T follicular helper cell (primary cell): ENCODE measurements around the gene IKZF3.
"Not testable (repeated sequence)": the region's sequence is repeated elsewhere in the genome, so short reads cannot be mapped to it uniquely, and the experiment has no call there.

Source experiments
- DNase-seq: peaks from one replicate; pipeline ENCODE4 v3.0.0-alpha.2; 2020; ENCODE audit warnings: low read depth

Gene IKZF3

DNA sequence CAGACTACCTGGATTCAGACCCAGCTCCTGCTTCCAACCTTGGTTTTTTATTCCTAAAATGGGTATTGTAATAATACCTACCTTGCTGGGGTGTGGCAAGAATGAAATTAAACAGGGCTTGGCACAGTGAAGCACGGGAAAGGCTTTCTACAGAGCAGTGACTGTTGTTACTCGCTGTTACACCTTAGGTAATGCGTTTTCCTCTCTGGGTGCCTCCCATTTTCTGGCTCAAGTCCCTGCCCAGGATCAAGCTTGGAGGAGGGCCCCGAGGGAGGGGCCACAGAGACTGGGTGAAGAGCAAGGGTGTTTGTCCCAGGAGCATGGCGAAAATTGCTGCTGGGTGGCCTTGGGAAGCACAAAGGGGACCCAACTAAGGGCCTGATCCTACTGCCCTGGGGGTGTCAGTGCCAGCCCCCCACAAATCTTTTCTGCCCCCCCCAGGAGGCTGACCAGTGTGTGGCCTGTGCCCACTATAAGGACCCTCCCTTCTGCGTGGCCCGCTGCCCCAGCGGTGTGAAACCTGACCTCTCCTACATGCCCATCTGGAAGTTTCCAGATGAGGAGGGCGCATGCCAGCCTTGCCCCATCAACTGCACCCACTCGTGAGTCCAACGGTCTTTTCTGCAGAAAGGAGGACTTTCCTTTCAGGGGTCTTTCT lies 147.1 kb downstream of the IKZF3 start:
- DNase-seq: no peak

DNA sequence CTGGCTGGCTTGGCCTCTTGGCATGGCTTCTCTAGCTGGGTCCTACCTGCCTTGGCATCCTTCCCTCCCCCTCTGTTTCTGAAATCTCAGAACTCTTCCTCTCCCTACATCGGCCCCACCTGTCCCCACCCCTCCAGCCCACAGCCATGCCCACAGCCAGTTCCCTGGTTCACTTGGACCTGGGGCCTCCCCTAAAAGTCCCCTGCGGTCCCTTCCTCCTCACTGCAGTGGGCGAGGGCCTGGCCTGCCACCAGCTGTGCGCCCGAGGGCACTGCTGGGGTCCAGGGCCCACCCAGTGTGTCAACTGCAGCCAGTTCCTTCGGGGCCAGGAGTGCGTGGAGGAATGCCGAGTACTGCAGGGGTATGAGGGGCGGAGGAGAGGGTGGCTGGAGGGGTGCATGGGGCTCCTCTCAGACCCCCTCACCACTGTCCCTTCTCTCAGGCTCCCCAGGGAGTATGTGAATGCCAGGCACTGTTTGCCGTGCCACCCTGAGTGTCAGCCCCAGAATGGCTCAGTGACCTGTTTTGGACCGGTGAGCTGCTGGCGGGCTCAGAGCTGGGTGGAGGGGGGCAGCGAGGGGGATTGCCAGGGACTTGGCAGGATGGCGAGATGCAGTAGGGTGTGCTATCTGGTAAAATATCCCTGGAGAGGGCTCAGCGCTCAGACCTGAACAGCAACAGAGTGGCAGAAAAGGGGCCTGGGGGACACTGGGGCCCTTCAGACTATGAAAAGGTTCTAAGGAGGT lies 147.9 kb downstream of the IKZF3 start:
- DNase-seq: no peak

DNA sequence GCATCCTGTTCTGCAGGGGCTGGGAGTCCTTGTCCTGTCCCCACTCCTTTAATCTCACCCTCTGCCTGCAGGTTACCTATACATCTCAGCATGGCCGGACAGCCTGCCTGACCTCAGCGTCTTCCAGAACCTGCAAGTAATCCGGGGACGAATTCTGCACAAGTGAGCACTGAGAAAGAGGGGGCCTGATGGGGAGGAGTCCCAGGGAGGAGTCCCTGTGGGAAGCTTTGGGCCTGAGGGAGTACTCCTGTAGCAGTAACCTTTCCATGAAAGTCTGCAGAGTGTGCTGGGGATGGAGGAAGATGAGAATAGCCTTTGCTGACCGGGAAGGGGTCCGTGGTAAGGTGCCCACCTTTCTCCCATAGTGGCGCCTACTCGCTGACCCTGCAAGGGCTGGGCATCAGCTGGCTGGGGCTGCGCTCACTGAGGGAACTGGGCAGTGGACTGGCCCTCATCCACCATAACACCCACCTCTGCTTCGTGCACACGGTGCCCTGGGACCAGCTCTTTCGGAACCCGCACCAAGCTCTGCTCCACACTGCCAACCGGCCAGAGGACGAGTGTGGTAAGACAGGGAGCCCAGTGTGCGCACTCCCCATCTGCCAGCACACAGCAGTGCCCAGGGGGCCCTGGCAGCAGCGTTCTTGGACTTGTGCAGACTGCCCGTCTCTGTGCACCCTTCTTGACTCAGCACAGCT lies 148.6 kb downstream of the IKZF3 start:
- DNase-seq: no peak

DNA sequence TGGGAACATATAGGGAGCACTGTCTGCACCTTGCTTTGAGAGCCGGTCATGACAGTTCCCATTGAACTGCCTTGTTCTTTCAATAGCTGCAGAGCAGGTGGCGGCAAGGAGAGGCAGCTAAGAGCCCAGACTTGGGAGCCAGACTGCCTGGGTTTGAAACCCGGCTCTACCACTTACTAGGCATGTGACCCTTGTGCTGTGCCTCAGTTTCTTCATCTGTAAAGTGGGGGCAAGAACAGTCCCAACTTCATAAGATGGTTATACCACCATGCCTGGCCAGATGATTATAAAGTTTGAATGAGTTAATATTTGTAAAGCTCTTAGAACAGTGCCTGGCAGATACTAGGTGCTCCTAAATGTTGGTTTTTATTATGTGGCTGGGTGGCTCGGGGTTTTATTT lies 149.9 kb downstream of the IKZF3 start:
- DNase-seq: no peak

DNA sequence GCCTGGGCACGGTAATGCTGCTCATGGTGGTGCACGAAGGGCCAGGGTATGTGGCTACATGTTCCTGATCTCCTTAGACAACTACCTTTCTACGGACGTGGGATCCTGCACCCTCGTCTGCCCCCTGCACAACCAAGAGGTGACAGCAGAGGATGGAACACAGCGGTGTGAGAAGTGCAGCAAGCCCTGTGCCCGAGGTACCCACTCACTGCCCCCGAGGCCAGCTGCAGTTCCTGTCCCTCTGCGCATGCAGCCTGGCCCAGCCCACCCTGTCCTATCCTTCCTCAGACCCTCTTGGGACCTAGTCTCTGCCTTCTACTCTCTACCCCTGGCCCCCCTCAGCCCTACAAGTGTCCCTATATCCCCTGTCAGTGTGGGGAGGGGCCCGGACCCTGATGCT lies 152.3 kb downstream of the IKZF3 start:
- no peak for DNase-seq

DNA sequence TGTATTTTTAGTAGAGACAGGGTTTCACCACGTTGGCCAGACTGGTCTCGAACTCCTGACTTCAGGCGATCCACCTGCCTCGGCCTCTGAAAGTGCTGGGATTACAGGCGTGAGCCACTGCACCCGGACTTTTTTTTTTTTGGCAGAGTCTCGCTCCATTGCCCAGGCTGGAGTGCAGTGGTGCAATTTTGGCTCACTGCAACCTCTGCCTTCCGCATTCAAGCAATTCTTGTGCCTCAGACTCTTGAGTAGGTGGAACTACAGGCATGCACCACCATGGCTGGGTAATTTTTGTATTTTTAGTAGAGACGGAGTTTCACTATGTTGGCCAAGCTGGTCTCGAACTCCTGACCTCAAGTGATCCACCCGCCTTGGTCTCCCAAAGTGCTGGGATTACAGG lies 153.0 kb downstream of the IKZF3 start:
- not testable (repeated sequence) for DNase-seq

DNA sequence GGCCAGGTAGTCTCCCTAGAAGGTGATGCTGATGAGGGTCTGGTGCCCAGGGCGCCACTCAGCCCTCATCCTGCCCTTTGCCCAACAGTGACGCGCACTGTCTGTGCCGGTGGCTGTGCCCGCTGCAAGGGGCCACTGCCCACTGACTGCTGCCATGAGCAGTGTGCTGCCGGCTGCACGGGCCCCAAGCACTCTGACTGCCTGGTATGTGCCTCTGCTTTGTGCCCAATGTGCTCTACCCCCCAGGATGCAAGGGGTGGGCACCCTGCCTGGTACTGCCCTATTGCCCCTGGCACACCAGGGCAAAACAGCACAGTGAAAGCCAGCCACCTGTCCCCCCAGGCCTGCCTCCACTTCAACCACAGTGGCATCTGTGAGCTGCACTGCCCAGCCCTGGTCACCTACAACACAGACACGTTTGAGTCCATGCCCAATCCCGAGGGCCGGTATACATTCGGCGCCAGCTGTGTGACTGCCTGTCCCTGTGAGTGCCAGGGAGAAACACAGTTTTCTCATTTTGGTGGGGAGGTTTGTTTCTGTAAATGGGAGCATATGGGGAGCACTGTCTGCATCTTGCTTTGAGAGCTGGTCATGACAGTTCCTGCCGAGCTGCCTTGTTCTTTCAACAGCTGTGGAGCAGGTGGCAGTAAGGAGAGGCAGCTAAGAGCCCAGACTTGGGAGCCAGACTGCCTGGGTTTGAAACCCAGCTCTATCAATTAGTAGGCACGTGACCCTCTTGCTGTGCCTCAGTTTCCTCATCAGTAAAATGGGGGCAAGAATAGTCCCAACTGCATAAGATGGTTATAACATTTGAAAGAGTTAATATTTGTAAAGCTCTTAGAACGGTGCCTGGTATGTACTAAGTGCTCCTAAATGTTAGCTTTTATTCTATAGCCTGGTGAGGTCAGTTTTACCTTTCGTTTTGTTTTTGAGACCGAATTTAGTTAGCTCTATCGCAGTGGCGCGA lies 153.8 kb downstream of the IKZF3 start:
- no peak for DNase-seq

DNA sequence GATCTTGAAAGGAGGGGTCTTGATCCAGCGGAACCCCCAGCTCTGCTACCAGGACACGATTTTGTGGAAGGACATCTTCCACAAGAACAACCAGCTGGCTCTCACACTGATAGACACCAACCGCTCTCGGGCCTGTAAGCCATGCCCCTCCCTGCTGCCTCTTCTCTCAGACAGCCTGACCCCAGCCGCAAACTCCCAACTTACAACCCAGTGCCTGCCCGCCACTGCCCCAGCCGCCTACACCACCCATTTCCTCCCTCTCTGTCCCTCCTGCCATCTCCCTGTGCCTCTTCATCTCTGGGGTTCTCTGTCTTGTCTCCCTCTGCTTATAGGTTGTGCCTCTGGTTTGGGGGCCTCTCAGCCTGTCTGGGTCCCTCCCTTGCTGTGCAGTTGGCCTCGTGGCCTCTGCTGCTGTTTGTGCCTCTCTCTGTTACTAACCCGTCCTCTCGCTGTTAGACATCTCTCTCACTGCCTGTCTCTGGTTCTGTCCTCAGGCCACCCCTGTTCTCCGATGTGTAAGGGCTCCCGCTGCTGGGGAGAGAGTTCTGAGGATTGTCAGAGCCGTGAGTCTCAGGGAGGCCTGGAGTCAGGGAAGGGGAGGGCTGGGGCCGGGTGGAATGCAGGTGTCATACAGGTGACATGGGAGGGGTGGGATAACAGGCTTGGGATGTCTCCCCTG lies 154.7 kb downstream of the IKZF3 start:
- no peak for DNase-seq
